Stimulated activated CD8-positive, alpha-beta memory T cell treated with anti-CD3 and anti-CD28 coated beads, Interleukin-12 subunit alpha, Interleukin-12 subunit beta, amount 100 ng/mL, for 24 hours (primary cell): ENCODE measurements around the gene TMTC1.
"Not testable (repeated sequence)": the region's sequence is repeated elsewhere in the genome, so short reads cannot be mapped to it uniquely, and the experiment has no call there.

Experiments
- DNase-seq: peaks from one replicate; pipeline ENCODE4 v3.0.0-alpha.2; 2020; ENCODE audit errors: extremely low read depth

Gene TMTC1

GRCh38 chr12:29783773-29784666 lies at the start of gene TMTC1:
Gene TMTC1, minus strand, starts transcription at chr12:29783942. Its CDS starts 191 bp downstream, at chr12:29783751.
- DNase-seq = no peak

GRCh38 chr12:29831173-29831572 lies 47.4 kb upstream of the TMTC1 start:
- no peak for DNase-seq

- DNase-seq = no peak
Observed at GRCh38 chr12:29830391-29830790, 46.6 kb upstream of the TMTC1 start.

GRCh38 chr12:29818916-29819623 lies 35.3 kb upstream of the TMTC1 start:
- no peak for DNase-seq

- no peak for DNase-seq
Observed at GRCh38 chr12:29816874-29817725, 33.4 kb upstream of the TMTC1 start.

- not testable (repeated sequence) for DNase-seq
Observed at GRCh38 chr12:29809616-29810361, 26.0 kb upstream of the TMTC1 start.

GRCh38 chr12:29807129-29807528 lies 23.4 kb upstream of the TMTC1 start:
- DNase-seq = no peak

- no peak for DNase-seq
Observed at GRCh38 chr12:29804019-29804418, 20.3 kb upstream of the TMTC1 start.

- DNase-seq = no peak
Observed at GRCh38 chr12:29799591-29799990, 15.8 kb upstream of the TMTC1 start.

GRCh38 chr12:29797565-29798355 lies 14.0 kb upstream of the TMTC1 start:
- no peak for DNase-seq

GRCh38 chr12:29796823-29797263 lies 13.1 kb upstream of the TMTC1 start:
- DNase-seq = no peak

GRCh38 chr12:29795715-29796114 lies 12.0 kb upstream of the TMTC1 start:
- DNase-seq = no peak

GRCh38 chr12:29794862-29795261 lies 11.1 kb upstream of the TMTC1 start:
- no peak for DNase-seq

- DNase-seq = no peak
Observed at GRCh38 chr12:29792853-29793252, 9.1 kb upstream of the TMTC1 start.

- no peak for DNase-seq
Observed at GRCh38 chr12:29792132-29792531, 8.4 kb upstream of the TMTC1 start.

GRCh38 chr12:29782871-29783772 lies 620 bp downstream of the TMTC1 start:
- no peak for DNase-seq

- no peak for DNase-seq
Observed at GRCh38 chr12:29782285-29782870, 1.4 kb downstream of the TMTC1 start.

- DNase-seq = no peak
Observed at GRCh38 chr12:29781705-29782266, 2.0 kb downstream of the TMTC1 start.

- no peak for DNase-seq
Observed at GRCh38 chr12:29781188-29781587, 2.6 kb downstream of the TMTC1 start.
